GM23338 (cell line): ENCODE data around the gene POMC. TPM values are rescaled to one million over a fixed set of nuclear protein-coding genes. Genes with fewer than 3 reads are reported as not detected.
A peak's percentile ranks its signal among the peaks of the same experiment; 100 is the strongest.

Source experiments
- ATAC-seq: fragments of 200-7000 bp; cut with Tn5 transposase; 3 replicates; pipeline ENCODE4 v1.9.1; 2020
- DNase-seq: peaks from one replicate; pipeline ENCODE4 v3.0.0-alpha.2; 2015; ENCODE audit warnings: low spot score
- H2AFZ ChIP-seq: fragments of 200-600 bp; sonication (generic); 2 replicates; pipeline ENCODE4 v1.8.0; 2016; ENCODE audit warnings: antibody characterized with exemption, mild to moderate bottlenecking, moderate library complexity
- H3F3A ChIP-seq: fragments of 200-600 bp; sonication (generic); replicated peaks from 2 replicates; pipeline ENCODE4 v1.8.0; 2017; ENCODE audit warnings: antibody characterized with exemption, mixed run types, low read depth
- H3K27ac ChIP-seq: fragments of 200-600 bp; sonication (generic); 2 replicates; pipeline ENCODE4 v1.6.1; 2016; ENCODE audit warnings: low read depth
- H3K27me3 ChIP-seq: fragments of 200-600 bp; sonication (generic); 2 replicates; pipeline ENCODE4 v1.8.0; 2016; ENCODE audit warnings: mild to moderate bottlenecking, mixed run types, moderate library complexity; ENCODE audit not compliant: insufficient read depth
- H3K36me3 ChIP-seq: fragments of 200-600 bp; sonication (generic); 2 replicates; pipeline ENCODE4 v1.8.0; 2016; ENCODE audit warnings: mild to moderate bottlenecking; ENCODE audit not compliant: insufficient read depth
- H3K4me1 ChIP-seq: fragments of 200-600 bp; sonication (generic); 2 replicates; pipeline ENCODE4 v1.8.0; 2016; ENCODE audit warnings: mild to moderate bottlenecking, moderate library complexity; ENCODE audit not compliant: insufficient read depth
- H3K4me2 ChIP-seq: fragments of 200-600 bp; sonication (generic); 2 replicates; pipeline ENCODE4 v1.7.1; 2017; ENCODE audit warnings: mixed run types
- H3K4me3 ChIP-seq: fragments of 200-600 bp; sonication (generic); 2 replicates; pipeline ENCODE4 v1.6.1; 2016; ENCODE audit warnings: mixed run types
- H3K79me2 ChIP-seq: fragments of 200-600 bp; sonication (generic); replicated peaks from 2 replicates; pipeline ENCODE4 v1.8.0; 2017; ENCODE audit warnings: mild to moderate bottlenecking; ENCODE audit not compliant: insufficient read depth
- H3K9me2 ChIP-seq: fragments of 200-600 bp; sonication (generic); 2 replicates; pipeline ENCODE4 v1.8.0; 2017; ENCODE audit not compliant: insufficient read depth
- H4K20me1 ChIP-seq: fragments of 200-600 bp; sonication (generic); replicated peaks from 2 replicates; pipeline ENCODE4 v1.8.0; 2017; ENCODE audit warnings: mild to moderate bottlenecking; ENCODE audit not compliant: insufficient read depth
- H3K27ac Mint-ChIP-seq: 2 replicates; pipeline ENCODE4 v1.8.0; 2020; ENCODE audit warnings: inconsistent platforms, mild to moderate bottlenecking, moderate library complexity, mixed read lengths
- H3K27me3 Mint-ChIP-seq: 3 replicates; pipeline ENCODE4 v1.8.0; 2022; ENCODE audit warnings: low read depth, mild to moderate bottlenecking, moderate library complexity, mixed read lengths, inconsistent platforms; ENCODE audit not compliant: insufficient read depth, poor library complexity
- H3K36me3 Mint-ChIP-seq: 3 replicates; pipeline ENCODE4 v1.8.0; 2021; ENCODE audit warnings: low read depth, mild to moderate bottlenecking, inconsistent platforms, moderate library complexity, mixed read lengths
- H3K4me1 Mint-ChIP-seq: 3 replicates; pipeline ENCODE4 v1.8.0; 2020; ENCODE audit warnings: mild to moderate bottlenecking, inconsistent platforms, mixed read lengths
- H3K4me3 Mint-ChIP-seq: 3 replicates; pipeline ENCODE4 v1.8.0; 2021; ENCODE audit warnings: moderate library complexity, mild to moderate bottlenecking, inconsistent platforms, mixed read lengths
- H3K9me3 Mint-ChIP-seq: 3 replicates; pipeline ENCODE4 v1.8.0; 2020; ENCODE audit warnings: moderate library complexity, mild to moderate bottlenecking, inconsistent platforms, mixed read lengths
- CREB1 ChIP-seq: fragments of 250-450 bp; sonication (Bioruptor Pico); IDR thresholded peaks from 2 replicates; pipeline ENCODE4 v1.5.0; 2020; ENCODE audit warnings: low read depth, mild to moderate bottlenecking, moderate library complexity
- CTCF ChIP-seq, 2 experiments: fragments of 200-600 bp in 1 of 2; sonication (generic) in 1 of 2; conservative IDR thresholded peaks; 2 replicates each; pipeline versions ENCODE4 v1.5.1 to v1.6.1; 2016 to 2017; ENCODE audit warnings: antibody characterized with exemption in 2 of 2, low read depth in 2 of 2, mild to moderate bottlenecking in 2 of 2, moderate library complexity in 1 of 2
- EZH2 ChIP-seq: fragments of 200-600 bp; sonication (generic); IDR thresholded peaks from one replicate; pipeline ENCODE4 v1.8.0; 2017; ENCODE audit warnings: antibody characterized with exemption, mild to moderate bottlenecking, low read depth; ENCODE audit not compliant: unreplicated experiment
- EZH2phosphoT487 ChIP-seq: fragments of 200-600 bp; sonication (generic); IDR thresholded peaks from one replicate; pipeline ENCODE4 v1.8.1; 2018; ENCODE audit warnings: antibody characterized with exemption; ENCODE audit not compliant: unreplicated experiment
- JUNB ChIP-seq: IDR thresholded peaks from one replicate; pipeline ENCODE4 v1.6.1; 2016; ENCODE audit warnings: antibody characterized with exemption; ENCODE audit not compliant: unreplicated experiment
- NANOG ChIP-seq: IDR thresholded peaks from 2 replicates; pipeline ENCODE4 v1.6.1; 2016; ENCODE audit warnings: antibody characterized with exemption, borderline replicate concordance
- POLR2AphosphoS5 ChIP-seq: IDR thresholded peaks from 2 replicates; pipeline ENCODE4 v1.6.1; 2016; ENCODE audit warnings: antibody characterized with exemption, low read depth
- REST ChIP-seq: IDR thresholded peaks from one replicate; pipeline ENCODE4 v1.6.1; 2018; ENCODE audit warnings: antibody characterized with exemption; ENCODE audit not compliant: unreplicated experiment
- STAT1 ChIP-seq: IDR thresholded peaks from one replicate; pipeline ENCODE4 v1.6.1; 2016; ENCODE audit warnings: antibody characterized with exemption; ENCODE audit not compliant: unreplicated experiment
- ZNF114 ChIP-seq: fragments of 250-450 bp; sonication (Bioruptor Pico); IDR thresholded peaks from 2 replicates; pipeline ENCODE4 v1.5.0; 2020; ENCODE audit warnings: mild to moderate bottlenecking, moderate library complexity
- ZNF331 ChIP-seq: fragments of 250-450 bp; sonication (Bioruptor Pico); IDR thresholded peaks from 2 replicates; pipeline ENCODE4 v1.5.0; 2020; ENCODE audit warnings: low read depth, mild to moderate bottlenecking, moderate library complexity
- polyA plus RNA-seq: library from polyadenylated mRNA; unstranded; fragments of >200 nt; fragmentation: Nextera tagmentation; extraction: Ambion mirVana; gene quantifications from 2 replicates; pipeline ENCODE4 v1.2.1, GENCODE V29; 2016
- total RNA-seq: library from RNA; depleted of rRNA; stranded (reverse); fragments of >200 nt; shearing (Covaris generic); gene quantifications from 2 replicates; pipeline ENCODE4 v1.2.3, GENCODE V29; 2014
- TF ChIP-seq, protein P1 (sequence below): IDR thresholded peaks from 2 replicates; pipeline ENCODE4 v1.6.1; 2016; ENCODE audit warnings: antibody characterized with exemption
- TF ChIP-seq, protein P2 (sequence below): fragments of 250-450 bp; sonication (Bioruptor Pico); IDR thresholded peaks from 2 replicates; pipeline ENCODE4 v1.5.0; 2020; ENCODE audit warnings: mild to moderate bottlenecking, moderate library complexity

The POMC gene
- total and polyA plus RNA-seq, 2 experiments from 2014 or later, result 8.5 to 12.3 TPM

DNA sequence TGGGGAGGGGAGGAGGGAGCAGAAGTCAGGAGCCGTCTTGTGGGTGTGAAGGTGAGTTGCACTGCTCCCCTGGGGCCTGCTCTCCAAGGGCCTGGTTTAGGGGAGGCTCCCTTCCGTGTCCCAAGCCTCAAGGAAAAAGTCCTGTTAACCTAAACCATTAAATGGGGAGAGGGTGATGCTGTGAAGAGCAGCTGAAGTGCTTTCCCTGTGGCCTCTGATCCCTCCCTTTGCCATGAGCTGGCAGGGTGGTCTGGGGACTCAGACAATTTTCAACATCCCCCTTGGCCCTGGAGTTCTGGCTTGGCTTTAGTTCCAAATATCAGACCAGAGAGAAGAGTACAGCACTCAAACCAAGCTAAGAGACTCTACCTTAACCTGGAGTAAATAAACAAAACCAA lies 692 bp upstream of the POMC start:
- peaks cover 54% of the 10 kb centered on the region for H3K27me3 Mint-ChIP-seq
- no peaks in the 10 kb centered on the region; the same call in 2 of the 3 replicates for H3K9me3 Mint-ChIP-seq
- no peak overlapping the region for H3K27ac Mint-ChIP-seq
- Histone ChIP-seq H3K9me2 (no peaks in the 10 kb centered on the region), H3K79me2 (no peaks in the 10 kb centered on the region), H3K4me3 (peak overlapping the region; percentile 75), H4K20me1 (no peaks in the 10 kb centered on the region), H3K4me2 (peak overlapping the region; percentile 87), H2AFZ (peak overlapping the region; percentile 97), H3K27ac (no peak overlapping the region), H3K36me3 (no peaks in the 10 kb centered on the region), H3K27me3 (peaks cover 61% of the 10 kb centered on the region), H3K4me1 (peaks cover 8% of the 10 kb centered on the region; the same call in 1 of the 2 replicates), H3F3A (no peaks in the 10 kb centered on the region)
- H3K4me1 Mint-ChIP-seq, result peaks cover 10% of the 10 kb centered on the region
- no peaks in the 10 kb centered on the region; the same call in 2 of the 3 replicates for H3K36me3 Mint-ChIP-seq
- ATAC-seq (peak; percentile 24), DNase-seq (no peak)
- peak overlapping the region; percentile 76 for H3K4me3 Mint-ChIP-seq
- TF ChIP-seq NANOG, result no peak
- TF ChIP-seq STAT1, result no peak
- TF ChIP-seq, protein P1, sequence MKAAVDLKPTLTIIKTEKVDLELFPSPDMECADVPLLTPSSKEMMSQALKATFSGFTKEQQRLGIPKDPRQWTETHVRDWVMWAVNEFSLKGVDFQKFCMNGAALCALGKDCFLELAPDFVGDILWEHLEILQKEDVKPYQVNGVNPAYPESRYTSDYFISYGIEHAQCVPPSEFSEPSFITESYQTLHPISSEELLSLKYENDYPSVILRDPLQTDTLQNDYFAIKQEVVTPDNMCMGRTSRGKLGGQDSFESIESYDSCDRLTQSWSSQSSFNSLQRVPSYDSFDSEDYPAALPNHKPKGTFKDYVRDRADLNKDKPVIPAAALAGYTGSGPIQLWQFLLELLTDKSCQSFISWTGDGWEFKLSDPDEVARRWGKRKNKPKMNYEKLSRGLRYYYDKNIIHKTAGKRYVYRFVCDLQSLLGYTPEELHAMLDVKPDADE, result no peak
- TF ChIP-seq JUNB, result no peak
- no peak for TF ChIP-seq CREB1 (CRISPR knock-in tag)
- TF ChIP-seq EZH2phosphoT487, result no peak
- no peak for TF ChIP-seq REST
- TF ChIP-seq CTCF (conservative IDR thresholded peaks at IDR 0.05; ENCODE audit: low read depth in 2 of 2), result no peak
- no peak for TF ChIP-seq EZH2
- TF ChIP-seq ZNF114 (CRISPR knock-in tag), result no peak
- no peak for TF ChIP-seq POLR2AphosphoS5
- no peak for TF ChIP-seq ZNF331 (CRISPR knock-in tag)
- TF ChIP-seq, protein P2, sequence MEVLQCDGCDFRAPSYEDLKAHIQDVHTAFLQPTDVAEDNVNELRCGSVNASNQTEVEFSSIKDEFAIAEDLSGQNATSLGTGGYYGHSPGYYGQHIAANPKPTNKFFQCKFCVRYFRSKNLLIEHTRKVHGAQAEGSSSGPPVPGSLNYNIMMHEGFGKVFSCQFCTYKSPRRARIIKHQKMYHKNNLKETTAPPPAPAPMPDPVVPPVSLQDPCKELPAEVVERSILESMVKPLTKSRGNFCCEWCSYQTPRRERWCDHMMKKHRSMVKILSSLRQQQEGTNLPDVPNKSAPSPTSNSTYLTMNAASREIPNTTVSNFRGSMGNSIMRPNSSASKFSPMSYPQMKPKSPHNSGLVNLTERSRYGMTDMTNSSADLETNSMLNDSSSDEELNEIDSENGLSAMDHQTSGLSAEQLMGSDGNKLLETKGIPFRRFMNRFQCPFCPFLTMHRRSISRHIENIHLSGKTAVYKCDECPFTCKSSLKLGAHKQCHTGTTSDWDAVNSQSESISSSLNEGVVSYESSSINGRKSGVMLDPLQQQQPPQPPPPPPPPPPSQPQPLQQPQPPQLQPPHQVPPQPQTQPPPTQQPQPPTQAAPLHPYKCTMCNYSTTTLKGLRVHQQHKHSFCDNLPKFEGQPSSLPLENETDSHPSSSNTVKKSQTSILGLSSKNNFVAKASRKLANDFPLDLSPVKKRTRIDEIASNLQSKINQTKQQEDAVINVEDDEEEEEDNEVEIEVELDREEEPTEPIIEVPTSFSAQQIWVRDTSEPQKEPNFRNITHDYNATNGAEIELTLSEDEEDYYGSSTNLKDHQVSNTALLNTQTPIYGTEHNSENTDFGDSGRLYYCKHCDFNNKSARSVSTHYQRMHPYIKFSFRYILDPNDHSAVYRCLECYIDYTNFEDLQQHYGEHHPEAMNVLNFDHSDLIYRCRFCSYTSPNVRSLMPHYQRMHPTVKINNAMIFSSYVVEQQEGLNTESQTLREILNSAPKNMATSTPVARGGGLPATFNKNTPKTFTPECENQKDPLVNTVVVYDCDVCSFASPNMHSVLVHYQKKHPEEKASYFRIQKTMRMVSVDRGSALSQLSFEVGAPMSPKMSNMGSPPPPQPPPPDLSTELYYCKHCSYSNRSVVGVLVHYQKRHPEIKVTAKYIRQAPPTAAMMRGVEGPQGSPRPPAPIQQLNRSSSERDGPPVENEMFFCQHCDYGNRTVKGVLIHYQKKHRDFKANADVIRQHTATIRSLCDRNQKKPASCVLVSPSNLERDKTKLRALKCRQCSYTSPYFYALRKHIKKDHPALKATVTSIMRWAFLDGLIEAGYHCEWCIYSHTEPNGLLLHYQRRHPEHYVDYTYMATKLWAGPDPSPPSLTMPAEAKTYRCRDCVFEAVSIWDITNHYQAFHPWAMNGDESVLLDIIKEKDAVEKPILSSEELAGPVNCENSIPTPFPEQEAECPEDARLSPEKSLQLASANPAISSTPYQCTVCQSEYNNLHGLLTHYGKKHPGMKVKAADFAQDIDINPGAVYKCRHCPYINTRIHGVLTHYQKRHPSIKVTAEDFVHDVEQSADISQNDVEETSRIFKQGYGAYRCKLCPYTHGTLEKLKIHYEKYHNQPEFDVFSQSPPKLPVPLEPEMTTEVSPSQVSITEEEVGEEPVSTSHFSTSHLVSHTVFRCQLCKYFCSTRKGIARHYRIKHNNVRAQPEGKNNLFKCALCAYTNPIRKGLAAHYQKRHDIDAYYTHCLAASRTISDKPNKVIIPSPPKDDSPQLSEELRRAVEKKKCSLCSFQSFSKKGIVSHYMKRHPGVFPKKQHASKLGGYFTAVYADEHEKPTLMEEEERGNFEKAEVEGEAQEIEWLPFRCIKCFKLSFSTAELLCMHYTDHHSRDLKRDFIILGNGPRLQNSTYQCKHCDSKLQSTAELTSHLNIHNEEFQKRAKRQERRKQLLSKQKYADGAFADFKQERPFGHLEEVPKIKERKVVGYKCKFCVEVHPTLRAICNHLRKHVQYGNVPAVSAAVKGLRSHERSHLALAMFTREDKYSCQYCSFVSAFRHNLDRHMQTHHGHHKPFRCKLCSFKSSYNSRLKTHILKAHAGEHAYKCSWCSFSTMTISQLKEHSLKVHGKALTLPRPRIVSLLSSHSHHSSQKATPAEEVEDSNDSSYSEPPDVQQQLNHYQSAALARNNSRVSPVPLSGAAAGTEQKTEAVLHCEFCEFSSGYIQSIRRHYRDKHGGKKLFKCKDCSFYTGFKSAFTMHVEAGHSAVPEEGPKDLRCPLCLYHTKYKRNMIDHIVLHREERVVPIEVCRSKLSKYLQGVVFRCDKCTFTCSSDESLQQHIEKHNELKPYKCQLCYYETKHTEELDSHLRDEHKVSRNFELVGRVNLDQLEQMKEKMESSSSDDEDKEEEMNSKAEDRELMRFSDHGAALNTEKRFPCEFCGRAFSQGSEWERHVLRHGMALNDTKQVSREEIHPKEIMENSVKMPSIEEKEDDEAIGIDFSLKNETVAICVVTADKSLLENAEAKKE (CRISPR knock-in tag), result no peak
